ENCODE results near the gene NPAS2.

DNA sequence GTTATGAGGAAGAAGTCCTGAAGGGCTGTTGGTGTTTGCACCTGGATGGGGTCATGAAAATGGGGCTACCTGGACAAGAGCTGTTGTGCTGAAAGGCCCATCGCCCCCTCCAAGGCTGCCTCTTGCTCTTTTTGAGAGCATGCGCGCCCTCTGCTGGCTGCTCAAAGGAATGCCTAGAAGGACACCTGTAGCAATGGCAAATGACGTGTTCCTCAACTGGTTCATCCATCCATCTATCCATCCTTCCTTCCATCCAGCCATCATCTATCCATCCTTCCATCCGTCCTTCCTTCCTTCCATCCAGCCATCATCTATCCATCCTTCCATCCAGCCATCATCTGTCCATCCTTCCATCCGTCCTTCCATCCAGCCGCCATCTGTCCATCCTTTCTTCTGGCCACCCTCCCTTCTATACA lies 165.0 kb downstream of the NPAS2 start:
- TF ChIP-seq, protein P1, sequence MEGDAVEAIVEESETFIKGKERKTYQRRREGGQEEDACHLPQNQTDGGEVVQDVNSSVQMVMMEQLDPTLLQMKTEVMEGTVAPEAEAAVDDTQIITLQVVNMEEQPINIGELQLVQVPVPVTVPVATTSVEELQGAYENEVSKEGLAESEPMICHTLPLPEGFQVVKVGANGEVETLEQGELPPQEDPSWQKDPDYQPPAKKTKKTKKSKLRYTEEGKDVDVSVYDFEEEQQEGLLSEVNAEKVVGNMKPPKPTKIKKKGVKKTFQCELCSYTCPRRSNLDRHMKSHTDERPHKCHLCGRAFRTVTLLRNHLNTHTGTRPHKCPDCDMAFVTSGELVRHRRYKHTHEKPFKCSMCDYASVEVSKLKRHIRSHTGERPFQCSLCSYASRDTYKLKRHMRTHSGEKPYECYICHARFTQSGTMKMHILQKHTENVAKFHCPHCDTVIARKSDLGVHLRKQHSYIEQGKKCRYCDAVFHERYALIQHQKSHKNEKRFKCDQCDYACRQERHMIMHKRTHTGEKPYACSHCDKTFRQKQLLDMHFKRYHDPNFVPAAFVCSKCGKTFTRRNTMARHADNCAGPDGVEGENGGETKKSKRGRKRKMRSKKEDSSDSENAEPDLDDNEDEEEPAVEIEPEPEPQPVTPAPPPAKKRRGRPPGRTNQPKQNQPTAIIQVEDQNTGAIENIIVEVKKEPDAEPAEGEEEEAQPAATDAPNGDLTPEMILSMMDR (IDR thresholded peaks at IDR 0.05; ENCODE audit: low read depth, low read length), result peak; percentile 90
- TF ChIP-seq EZH2phosphoT487 (IDR thresholded peaks at IDR 0.05; ENCODE audit: low read depth), result no peak
